ENCODE measurements around the gene GPATCH2L.

GPATCH2L gene

DNA sequence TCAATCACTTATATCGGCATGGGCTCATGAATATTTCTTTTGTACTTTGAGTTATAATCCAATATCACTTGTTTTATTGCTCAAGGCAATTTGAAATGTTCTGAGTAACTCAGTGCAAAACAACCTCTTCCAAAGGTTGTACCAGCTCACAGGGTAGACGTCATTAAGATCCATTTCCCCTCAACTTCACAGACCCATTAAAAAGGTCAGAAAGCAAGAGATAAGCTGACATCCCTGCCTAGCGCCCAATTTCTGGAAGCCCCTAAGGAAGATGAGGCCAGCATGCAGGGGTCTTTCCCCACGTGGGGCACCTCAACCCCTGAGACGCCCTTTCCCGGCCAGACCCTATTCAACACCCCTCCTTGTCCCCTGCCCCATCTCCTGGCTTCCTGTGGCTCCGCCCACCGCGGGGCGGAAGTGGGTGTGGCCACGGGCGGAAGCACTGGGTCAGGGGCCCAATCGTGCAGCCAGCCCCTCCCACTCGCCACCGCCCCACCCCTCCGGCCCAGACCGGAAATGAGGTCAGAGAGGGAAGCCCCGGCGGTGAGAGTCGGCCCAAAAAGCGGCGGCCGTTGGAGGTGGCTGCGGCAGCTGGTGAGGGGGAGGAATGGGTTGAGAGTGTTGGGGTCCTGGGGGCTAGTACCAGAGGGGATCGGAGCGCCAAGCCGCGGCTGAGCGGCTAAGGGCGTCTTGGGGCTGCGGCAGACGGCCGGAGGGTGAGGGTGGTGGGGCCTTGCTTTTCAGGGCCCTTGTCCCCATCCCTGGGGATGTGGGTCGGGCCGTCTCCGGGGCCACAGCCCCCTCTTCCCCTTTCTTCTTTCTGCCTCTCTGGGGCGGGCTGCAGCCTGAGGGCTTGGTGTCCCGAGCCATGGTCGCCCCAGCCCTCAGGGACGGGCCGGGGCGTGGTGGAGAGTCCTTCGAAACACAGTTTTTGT lies at the start of gene GPATCH2L:
Gene GPATCH2L (plus strand): TSS at position 525 of the 935 bp plus-strand sequence. CDS start 2,442 bp downstream, outside the sequence.
- DNase-seq = peak; percentile 97

DNA sequence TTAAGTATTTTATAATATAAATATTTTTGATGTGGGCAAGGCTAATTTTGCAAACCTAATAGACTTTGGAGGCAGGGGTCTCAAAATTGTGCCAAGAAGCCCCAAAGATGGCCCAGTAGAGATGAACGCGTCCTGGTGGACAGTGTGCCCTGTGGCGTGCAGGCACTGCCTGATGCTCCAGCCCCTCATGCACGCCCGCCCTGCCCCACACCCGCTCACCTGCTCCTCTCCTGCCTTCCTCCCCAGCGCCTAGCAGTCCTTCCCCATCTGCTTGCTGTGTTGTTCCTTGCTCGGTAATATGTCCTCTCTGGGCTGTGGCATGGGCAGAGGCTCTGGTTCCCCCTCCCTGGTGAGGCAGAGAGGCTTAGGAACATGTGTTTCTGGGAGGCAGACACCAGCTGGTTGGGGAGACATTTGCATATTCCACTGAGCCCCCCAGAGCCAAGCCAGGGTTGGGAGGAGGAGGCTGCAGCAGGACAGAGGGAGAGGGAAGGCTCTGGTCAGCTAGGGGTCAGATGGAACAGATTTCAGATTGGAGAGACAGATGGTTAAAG lies 46.8 kb upstream of the GPATCH2L start:
- no peak for DNase-seq

DNA sequence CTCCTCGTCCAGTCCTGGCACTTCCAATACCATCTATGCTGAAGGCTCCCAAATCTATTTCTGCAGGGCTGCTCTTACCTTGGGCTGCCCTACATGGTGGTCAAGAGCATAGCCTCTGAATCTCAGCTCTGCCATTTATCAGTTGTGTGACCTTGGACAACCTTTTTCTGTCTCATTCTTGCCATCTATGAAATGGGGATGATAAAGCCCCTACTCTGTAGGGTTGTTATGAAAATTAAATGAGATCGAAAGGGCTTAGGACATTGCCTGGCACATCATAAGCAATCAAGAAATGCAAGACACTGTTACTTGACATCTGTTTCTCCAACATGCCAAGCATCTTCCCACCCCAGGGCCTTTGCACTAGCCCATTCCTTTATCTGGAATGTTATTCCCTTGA lies 45.5 kb upstream of the GPATCH2L start:
- DNase-seq = no peak

DNA sequence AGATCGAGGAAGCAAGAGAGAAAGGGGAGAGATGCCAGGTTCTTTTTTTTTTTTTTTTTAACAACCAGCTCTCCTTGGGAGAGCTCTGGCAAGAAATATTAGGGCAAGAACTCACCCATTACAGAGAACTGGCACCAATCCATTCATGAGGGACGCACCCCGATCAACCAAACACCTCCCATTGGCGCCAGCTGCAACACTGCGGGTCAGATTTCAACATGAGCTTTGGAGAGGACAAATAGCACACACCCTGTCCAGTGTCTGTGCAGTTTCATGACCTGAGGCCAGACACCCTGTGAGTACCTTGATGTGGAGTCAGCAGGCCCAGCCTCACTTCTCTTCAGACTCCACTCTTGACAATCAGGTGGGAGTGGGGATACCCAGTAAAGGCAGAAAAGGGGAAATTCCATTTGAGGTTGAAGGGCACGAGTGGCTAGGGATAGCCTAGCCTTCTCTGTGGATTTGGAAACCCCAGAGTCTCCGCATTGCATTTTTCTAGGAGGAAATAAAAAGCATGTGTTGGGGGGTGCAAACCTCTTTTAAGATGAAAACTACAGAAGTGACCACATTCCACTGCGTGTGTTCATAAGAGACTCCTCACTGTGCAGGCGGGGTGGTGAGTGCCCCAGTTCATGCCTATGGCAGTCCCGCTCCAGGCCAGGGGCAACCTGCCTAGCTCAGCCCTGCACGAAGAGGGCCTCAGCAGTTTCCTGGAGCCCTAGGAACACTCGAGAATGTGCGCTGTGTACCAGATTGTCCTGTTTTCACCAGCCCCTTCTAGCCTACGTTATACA lies 42.4 kb upstream of the GPATCH2L start:
- DNase-seq = no peak

DNA sequence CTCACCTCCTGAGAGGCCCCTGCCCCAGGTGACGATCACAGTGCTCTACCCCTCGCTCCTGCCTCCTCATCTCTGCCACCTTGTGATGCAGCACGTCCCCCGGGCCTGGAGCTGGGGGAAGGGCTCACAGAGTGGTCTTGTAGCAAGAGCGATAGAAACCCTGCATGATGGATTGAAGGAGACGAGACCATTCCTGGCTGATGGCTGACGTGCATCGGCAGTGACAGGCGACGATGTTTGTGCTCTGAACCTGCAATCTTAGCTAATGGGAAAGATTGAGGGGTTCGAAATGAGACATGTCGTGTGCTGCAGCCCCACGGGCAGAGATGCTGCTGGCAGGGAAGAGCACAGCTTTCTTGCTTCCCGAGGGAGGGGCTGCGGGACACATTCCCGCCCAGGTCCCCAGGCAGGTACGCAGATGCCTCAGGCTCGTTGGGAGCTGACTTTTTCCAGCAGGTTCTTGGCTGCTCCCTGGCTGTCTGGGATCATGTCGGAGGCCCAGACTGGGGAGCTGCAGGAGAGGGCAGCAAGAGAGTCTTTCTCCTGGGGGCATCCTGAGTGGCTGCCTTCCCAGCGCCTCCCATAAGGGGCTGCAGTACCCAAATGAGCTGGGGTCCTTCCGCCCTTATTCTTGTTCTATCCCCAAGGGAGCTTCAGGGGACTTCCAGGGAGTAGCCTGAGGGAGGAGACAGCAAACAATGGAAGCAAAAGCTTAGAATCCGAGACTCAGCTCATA lies 38.7 kb upstream of the GPATCH2L start:
- DNase-seq = no peak

DNA sequence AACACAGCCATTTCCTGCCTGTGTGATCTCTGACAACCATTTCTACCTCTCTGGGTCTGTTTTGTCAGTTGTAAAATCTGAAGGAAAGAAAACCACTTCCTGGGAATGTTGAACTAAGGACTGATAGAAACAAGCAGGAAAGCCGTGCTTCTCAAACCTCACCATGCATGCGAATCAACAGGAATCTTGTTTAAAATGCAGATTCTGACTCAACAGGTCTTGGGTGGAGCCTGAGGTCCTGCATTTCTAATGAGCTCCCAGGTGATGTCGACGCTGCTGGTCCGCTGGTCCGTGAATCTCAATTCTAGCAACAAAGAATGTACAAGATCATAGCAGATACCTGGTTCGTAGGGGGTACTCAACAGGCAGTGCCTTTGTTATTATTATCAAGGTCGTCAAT lies 38.0 kb upstream of the GPATCH2L start:
- no peak for DNase-seq

DNA sequence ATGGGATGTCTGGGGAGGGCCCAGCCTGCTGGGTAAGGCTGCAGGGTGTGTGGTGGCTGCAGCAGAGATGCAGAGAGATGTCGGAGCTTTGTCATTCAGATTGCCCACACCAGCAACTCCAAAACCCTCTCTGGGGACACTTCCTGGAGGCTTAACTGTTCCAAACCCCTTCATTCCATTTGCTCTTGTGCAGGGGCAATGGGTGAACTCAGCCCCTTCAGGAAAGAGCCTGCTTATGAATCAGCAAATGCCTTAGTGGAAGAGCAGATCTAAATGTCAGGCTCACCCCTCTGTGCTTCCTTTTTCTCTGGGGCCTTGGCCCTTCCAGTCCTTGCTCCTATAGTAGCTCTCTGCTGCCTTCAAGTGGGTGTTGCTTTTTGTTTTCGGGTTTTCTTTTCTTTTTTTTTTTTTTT lies 36.7 kb upstream of the GPATCH2L start:
- DNase-seq = no peak

DNA sequence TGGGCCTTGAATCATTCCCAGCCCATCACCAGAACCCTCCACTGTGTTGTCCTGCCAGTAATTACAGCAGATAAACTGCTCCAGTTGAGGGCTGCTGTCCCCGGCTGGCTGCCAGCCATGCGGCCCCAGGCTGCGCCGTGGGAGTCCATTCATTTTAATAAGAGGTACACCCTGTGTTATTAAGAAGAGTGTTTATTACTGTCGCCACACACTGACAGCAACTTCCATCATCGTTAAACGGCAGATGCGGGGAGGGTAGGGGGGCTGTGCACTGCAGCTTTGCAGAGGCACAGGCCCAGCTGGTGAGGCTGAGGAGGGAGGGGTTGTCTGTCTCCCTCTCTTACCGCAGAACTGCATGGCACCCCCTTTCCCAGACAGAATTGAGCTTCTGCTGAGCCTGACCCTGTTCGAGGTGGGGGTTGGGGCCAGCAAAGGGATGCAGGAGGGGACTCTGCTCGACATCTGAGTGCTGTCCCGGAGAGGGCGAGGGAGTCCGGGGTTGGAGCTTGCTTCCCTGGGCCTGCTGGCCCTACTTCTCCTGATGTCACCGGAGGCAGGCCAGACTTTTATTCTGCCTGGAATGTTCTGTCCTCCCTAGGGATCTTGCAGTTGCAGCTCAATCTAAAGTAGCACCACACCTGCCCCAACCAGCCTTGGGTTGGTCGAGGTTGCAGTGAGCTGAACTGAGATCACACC lies 33.8 kb upstream of the GPATCH2L start:
- DNase-seq = no peak

DNA sequence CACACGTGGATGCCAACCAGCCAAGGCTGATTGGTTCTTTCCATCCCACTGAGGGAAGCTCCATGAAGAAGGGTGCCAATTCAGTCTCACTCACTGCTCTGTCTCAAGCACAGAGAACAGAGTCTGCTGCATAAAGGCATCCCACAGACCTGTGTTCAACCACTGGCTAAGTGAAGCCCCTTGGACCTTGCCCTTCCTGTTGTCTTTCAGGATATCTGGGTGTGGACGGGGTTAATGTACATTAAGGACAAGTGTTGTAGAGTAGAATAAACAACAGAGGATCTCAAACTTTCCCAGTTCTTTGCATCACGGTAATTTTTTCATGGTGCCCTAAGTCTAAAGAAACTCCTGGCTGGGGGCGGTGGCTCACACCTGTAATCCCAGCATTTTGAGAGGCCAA lies 33.1 kb upstream of the GPATCH2L start:
- no peak for DNase-seq

DNA sequence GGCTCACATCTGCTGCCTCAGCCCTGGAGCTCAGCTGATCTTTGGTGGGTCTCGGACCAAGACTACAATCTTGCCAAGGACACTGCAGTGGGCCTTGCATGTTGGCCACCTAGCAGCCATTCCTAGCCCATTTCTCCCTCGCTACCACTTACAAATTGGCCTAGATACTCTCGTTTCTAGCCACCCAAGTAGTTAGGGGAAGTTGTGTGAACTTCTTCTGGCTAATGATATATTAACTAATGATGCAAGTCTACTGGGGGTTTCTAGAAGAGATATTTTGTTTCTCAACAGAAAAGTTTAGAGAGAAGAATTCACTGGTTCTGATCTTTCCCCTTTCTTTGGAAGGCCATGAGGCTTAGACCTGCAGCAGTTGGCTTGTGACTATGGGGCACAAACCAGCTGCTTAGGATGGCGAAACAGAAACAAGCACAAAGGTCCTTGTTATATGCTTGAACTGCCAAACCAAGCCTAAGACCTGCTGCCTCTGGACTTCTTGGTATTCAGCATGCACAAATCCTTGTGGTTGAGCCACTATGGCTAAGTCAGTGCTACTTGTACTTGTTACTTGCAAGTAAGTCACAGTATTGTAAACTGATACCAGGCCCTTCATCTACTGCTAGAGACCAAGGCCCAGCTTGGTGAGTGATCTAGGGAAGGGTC lies 30.5 kb upstream of the GPATCH2L start:
- no peak for DNase-seq

DNA sequence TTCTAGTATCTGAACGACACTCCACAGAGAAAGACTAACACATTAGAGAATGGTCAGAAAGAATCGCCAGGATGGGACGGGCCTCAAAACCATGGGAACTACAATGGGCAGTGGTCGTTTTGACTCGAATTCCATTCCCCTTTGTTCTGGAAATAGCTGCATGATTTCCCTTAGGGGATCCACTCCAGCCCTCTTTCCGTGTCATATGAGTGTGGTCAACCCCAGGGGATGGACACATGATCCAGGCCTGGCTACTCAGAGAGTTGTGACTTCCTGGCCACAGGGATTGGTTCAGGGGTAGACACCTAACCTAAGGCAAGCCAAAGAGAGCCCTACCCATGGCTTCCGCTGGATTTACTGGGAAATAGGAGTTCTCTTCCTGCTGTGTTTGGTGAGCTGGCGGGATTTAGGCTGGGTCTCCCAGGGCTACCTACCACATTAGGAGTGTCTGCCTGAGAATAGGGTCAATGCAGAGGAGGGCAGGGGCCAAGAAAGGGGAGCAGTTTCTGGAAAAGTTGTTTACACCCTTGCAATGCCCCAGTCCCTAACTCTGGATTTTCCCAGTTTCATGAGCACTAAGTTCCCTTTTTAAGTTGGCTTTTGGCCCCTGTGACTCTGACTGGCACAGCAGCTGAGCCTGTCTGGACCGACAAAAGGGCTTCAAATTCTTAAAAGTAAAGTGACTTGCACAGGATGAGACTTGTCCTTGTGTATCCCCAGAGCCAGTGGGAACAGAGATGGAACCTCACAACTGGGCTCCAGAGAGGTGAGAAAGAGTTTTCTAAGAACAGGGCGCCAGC lies 28.1 kb upstream of the GPATCH2L start:
- DNase-seq = no peak

DNA sequence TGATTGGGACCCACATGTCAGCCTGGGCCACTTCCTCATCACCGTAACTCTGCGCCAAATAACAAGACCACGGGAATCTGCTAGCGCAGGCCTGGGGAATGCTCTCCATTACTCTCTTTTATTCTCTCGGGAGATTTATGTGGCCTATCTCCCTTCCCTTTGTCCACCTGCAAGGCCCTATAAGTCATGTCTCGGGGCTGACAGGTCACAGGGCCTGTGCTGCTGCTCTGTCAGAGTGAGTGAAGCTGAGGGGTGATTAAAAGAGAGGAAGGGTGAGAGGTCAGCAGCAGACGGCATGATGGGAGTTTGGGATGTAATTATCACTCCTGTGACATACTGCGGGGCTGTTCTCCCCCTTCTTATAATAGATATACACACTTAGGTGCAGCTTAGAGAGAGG lies 26.2 kb upstream of the GPATCH2L start:
- no peak for DNase-seq

DNA sequence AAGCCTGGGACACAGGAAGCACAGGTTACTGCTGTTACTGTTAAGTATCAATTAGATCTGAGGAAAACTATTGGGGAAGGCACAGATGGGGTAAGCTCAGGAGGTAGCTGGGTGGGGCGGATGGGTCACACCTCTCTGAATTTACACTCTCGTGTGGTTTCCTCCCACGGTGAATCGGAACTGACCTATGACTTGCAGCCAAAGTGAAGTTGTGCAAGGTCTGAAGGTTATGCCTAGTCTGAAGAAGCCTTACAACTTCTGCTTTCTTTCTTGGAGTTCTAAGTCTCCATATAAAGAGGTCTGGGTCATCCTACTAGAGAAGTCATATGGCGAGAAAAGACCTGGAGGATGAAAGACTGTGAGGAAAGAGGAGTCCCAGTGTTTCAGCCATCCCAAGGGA lies 25.6 kb upstream of the GPATCH2L start:
- no peak for DNase-seq

DNA sequence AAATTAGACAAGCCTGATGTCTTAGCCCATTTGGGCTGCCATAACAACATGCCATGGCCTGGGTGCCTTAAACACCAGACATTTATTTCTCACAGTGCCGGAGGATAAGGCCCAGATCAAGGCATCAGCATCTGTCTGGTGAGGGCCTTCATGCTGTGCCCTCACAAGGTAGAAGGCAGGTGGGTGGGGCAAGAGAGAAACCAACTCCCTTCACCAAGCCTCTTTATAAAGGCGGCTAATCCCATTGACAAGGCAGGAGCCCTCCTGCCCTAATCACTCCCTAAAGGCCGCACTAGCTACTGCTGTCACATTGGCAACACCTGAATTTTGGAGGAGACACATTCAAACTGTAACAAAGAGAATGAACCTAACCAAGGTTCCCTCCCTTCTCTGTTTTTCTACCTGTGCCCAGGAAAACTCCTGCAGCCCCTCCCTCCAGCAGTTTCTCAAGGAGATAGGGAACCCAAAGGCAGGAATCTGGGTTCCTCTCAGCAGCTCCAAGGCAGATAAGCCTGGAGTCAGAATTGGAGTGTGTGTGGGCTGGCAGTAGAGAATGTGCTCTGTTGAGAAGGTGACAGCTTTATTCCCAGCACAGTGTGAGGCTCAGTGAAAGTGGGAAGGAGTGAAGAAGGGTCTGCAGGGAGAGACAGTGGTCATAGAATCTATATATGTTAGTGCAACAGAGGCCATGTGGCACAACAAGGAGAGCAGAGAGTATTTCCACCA lies 21.7 kb upstream of the GPATCH2L start:
- DNase-seq = no peak

DNA sequence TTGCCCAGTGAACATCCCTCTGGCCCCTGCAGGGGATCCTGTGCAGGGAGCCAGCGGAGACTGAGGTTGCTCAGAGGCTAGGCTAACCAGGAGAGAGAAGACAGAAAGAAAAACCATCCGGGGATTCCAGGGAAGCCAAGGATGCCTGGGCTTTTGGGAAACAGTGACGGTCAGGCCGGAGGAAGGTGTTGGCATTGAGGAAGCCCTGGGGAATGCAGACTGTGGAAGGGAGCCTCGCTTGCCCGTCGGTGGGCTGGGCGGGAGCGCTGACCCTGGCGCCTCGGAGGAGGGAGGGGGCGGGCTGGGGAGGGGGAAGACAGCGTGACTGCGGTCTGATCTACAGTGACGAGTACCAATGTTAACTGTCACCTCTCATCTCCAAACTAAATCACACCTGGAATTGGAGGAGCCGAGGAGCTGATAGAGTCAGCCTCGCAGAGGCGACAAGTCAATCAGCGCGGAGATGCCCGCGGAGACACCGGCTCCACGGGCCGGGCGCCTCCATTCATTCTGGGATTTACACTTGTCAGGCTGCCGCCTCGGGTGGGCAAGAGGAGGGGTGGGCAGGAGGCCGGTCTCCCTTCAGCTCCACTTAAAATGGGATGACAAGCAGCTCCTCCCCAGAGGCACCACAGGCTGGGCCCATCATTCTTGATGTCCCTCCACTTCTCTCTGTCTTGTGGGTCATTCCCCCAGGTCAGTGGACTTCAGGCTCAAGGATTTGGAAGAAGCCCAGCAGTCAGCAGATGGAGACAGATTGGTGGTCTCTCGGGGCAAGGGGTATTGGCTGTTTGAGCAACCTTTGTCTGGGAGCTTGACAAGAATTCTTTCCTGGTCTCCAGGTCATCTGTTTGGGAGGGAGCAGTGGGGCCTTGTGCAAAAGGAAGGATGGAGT lies 20.4 kb upstream of the GPATCH2L start:
- no peak for DNase-seq

DNA sequence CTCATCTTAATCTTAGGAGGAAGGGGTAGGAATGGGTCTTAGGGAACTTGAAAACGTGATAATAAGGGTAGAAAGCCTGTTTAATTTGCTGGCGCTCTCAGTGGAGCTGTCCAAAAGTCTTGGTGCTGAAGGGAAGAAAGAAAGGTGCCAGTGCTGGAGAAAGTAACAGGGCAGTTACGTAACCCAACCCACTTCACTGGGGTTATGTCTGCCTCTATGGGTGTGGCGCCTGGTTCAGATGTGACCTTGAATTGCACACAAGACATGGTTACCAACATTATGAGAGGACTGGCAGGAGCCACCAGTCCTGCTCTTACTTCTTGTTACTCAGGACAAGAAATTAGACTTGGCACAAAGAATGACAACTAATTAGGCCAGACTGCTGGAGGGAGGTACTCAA lies 18.6 kb upstream of the GPATCH2L start:
- no peak for DNase-seq

DNA sequence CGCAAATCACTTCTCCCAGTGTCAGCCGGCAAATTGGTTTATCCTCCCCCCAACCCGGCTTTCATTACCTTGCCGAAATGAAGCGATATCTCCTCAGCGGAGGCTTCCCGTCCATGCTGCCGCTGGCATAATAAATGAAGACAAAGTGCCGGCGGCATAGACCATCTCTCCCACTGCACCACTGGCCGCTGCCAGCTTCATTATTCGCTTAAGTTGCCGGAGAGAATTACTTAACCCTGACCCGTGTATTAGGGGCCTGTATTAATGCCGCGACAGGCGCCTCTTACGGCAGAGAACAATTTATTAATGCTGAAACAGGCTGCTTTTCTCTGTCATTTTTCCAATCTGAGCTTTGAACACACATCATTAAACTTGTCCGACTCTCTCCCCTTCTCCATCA lies 17.5 kb upstream of the GPATCH2L start:
- no peak for DNase-seq

DNA sequence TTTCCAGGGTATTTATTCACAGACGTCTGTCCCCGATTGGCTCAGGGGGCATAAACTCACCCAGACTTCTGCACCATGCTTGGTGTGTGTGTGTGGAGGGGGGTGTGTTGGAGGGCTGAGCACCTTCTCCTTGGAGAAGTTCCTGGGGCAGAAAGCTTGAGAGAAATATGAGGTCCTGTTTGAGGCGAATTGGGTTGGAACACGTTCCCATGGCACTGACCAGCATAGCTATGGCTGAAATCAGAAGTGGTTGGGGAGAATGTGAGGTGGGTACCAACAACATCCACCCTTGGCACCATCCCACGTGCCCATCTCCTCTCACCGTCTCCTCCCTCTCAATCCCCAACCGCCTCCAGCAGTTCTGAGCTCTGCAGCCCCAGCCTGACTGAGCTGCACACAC lies 16.0 kb upstream of the GPATCH2L start:
- DNase-seq = no peak

DNA sequence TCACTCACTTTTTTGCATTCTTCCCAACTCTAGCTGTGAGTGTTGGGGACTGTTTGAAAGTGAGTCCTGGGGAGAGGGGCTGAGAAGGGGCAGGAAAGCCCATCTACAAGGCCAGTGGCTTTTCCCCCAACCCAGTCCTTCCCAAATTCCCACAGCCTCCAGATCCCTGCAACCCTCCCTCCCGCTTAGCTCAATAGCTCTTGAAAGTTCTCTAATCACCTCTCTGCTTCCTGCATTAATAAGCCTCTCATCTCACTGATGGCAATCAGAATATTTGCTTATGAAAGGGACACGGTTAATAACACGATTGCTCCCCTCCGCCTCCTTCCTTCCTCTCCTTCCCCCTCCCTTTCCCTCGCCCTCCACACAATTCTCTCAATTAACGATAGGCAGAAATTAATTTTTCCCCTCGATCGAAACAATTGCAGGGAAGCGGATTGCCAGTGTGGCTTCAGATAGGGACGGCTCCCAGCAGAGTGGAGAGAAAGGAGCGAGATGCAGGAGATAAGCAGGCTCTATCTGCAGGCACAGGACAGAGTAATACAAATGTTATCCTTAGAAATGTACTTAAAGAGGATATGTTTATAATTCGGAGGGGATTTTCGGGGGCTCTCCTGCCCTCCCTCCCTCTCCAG lies 15.1 kb upstream of the GPATCH2L start:
- DNase-seq = no peak

Measured in activated CD4-positive, alpha-beta T cell treated with anti-CD3 and anti-CD28 coated beads, Interleukin-2, amount 50 U/mL, for 1 hour (primary cell).